ENCODE measurements around the gene MRM3.

Gene MRM3

DNA sequence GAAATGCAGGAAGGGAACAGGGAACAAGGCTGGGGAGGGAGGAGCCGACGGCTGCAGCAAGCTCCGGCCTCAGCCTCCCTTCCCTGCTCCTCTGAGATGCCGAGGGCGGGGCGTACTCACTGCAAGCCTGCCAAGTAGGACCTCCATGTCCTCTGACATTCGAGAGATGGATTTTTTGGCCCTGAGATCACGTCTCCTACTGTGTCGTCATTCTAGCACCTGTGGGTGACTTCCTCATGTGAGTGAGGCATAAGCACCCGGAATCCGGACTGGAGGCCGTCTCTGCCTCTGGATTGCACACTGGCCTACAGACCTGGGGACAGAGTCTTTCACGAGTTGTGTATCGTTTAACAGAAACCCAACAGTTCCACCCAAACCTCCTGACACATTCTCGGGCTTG, 14.5 kb downstream of the MRM3 start:
- TF ChIP-seq, protein P1, sequence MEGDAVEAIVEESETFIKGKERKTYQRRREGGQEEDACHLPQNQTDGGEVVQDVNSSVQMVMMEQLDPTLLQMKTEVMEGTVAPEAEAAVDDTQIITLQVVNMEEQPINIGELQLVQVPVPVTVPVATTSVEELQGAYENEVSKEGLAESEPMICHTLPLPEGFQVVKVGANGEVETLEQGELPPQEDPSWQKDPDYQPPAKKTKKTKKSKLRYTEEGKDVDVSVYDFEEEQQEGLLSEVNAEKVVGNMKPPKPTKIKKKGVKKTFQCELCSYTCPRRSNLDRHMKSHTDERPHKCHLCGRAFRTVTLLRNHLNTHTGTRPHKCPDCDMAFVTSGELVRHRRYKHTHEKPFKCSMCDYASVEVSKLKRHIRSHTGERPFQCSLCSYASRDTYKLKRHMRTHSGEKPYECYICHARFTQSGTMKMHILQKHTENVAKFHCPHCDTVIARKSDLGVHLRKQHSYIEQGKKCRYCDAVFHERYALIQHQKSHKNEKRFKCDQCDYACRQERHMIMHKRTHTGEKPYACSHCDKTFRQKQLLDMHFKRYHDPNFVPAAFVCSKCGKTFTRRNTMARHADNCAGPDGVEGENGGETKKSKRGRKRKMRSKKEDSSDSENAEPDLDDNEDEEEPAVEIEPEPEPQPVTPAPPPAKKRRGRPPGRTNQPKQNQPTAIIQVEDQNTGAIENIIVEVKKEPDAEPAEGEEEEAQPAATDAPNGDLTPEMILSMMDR (IDR thresholded peaks at IDR 0.05; ENCODE audit: low read depth, low read length), result no peak
- TF ChIP-seq EZH2phosphoT487 (IDR thresholded peaks at IDR 0.05; ENCODE audit: low read depth), result no peak
- H2AFZ ChIP-seq (ENCODE audit: low read depth, low read length), result no peak overlapping the region
- no peak overlapping the region for H3K4me3 ChIP-seq (ENCODE audit: low read length)
- no peaks in the 10 kb centered on the region for H3K9me3 ChIP-seq (ENCODE audit: insufficient read depth, low read length)
- no peaks in the 10 kb centered on the region for H3K4me1 ChIP-seq (ENCODE audit: low read length)
- H4K20me1 ChIP-seq (ENCODE audit: insufficient read depth, low read length), result no peaks in the 10 kb centered on the region
- H3K27ac ChIP-seq (ENCODE audit: low read length), result no peak overlapping the region
- H3K27me3 ChIP-seq (ENCODE audit: low read depth, low read length), result no peaks in the 10 kb centered on the region
- H3K79me2 ChIP-seq (ENCODE audit: low read length), result no peaks in the 10 kb centered on the region
- H3K4me2 ChIP-seq (ENCODE audit: low read length), result no peak overlapping the region
- no peaks in the 10 kb centered on the region for H3K36me3 ChIP-seq (replicated peaks; ENCODE audit: low read depth, low read length)
- H3K9ac ChIP-seq (ENCODE audit: low read length), result no peak overlapping the region

DNA sequence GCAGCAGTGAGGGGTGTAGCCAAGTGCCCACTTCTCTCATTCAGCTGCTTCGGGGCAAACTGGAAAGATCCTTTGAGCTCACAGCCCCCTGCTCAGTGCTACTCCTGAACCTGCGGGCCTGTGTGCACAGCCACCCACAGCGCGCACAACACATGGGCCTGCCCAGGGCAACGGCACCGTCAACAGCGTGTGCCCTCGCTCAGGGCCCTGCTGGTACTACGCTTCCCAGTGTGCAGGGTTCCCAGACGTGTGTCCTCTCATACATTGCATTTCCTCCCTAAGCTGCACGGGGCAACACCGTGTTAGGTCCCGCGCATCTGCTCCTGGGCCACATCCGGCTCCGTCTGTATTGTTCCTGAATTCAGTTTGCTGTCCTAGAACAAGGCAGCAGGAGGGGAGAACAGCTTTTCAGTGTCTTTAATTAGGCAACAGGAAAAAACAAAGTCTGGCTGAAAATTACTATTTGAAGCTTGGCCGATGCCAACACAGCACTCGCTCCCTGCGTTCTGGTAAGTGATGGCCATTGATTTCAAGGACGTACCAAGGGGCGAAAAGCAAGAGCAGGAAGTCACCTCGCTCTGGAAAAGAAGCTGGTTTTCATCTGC, 15.2 kb downstream of the MRM3 start:
- Histone ChIP-seq H3K36me3 (replicated peaks; ENCODE audit: low read depth, low read length) (no peaks in the 10 kb centered on the region), H3K4me3 (ENCODE audit: low read length) (no peak overlapping the region), H3K79me2 (ENCODE audit: low read length) (no peaks in the 10 kb centered on the region), H3K27ac (ENCODE audit: low read length) (no peak overlapping the region), H3K4me1 (ENCODE audit: low read length) (no peaks in the 10 kb centered on the region), H3K9me3 (ENCODE audit: insufficient read depth, low read length) (no peaks in the 10 kb centered on the region), H3K4me2 (ENCODE audit: low read length) (no peak overlapping the region), H3K9ac (ENCODE audit: low read length) (no peak overlapping the region), H3K27me3 (ENCODE audit: low read depth, low read length) (no peaks in the 10 kb centered on the region), H2AFZ (ENCODE audit: low read depth, low read length) (no peak overlapping the region), H4K20me1 (ENCODE audit: insufficient read depth, low read length) (no peaks in the 10 kb centered on the region)
- TF ChIP-seq, protein P1 (IDR thresholded peaks at IDR 0.05; ENCODE audit: low read depth, low read length), result no peak
- no peak for TF ChIP-seq EZH2phosphoT487 (IDR thresholded peaks at IDR 0.05; ENCODE audit: low read depth)

DNA sequence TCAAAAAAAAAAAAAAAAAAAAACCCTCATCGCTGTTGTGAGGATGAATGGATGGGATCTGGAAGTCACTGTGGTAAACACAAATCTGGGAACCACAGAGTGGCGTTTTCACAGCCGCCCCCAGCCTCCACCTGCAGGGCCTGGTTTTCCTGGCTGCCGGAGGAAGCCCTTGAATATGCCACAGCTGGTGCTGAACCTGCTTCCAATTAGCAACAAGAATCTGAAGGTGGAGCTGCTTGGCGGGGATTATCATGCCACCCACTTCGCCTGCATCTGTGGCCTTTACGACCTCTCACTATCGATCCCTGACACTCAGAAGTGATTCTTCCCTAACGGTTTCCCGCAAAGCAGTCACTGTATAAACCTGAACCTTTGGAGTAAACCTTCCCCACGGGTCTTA, 16.1 kb downstream of the MRM3 start:
- H3K36me3 ChIP-seq (replicated peaks; ENCODE audit: low read depth, low read length), result no peaks in the 10 kb centered on the region
- no peaks in the 10 kb centered on the region for H3K4me1 ChIP-seq (ENCODE audit: low read length)
- H3K4me3 ChIP-seq (ENCODE audit: low read length), result no peak overlapping the region
- H3K9ac ChIP-seq (ENCODE audit: low read length), result no peak overlapping the region
- no peak overlapping the region for H3K4me2 ChIP-seq (ENCODE audit: low read length)
- no peaks in the 10 kb centered on the region for H3K9me3 ChIP-seq (ENCODE audit: insufficient read depth, low read length)
- no peak overlapping the region for H2AFZ ChIP-seq (ENCODE audit: low read depth, low read length)
- H4K20me1 ChIP-seq (ENCODE audit: insufficient read depth, low read length), result no peaks in the 10 kb centered on the region
- H3K27me3 ChIP-seq (ENCODE audit: low read depth, low read length), result no peaks in the 10 kb centered on the region
- no peak for TF ChIP-seq EZH2phosphoT487 (IDR thresholded peaks at IDR 0.05; ENCODE audit: low read depth)
- TF ChIP-seq, protein P1 (IDR thresholded peaks at IDR 0.05; ENCODE audit: low read depth, low read length), result no peak
- H3K27ac ChIP-seq (ENCODE audit: low read length), result no peak overlapping the region
- H3K79me2 ChIP-seq (ENCODE audit: low read length), result no peaks in the 10 kb centered on the region

DNA sequence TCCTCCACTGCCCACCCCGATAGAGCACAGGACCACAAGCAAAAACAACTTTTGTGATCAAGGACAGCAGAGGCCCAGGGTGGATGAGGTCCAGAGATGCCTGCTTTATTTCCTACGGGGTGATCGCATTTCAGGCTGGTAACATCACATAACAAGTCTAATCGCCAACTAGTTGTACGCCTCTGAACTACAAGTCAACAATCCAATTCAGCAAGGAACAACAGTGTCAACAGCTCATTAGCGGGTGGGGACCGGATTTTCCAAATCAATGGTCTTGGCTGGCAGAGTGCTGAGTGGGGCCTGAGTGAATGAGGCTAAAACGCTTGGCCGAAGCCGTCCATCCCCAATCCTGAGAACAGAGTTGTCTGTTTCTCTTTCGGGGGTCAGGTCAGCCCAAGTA, 17.1 kb downstream of the MRM3 start:
- Histone ChIP-seq H3K36me3 (replicated peaks; ENCODE audit: low read depth, low read length) (no peaks in the 10 kb centered on the region), H3K4me1 (ENCODE audit: low read length) (no peaks in the 10 kb centered on the region), H4K20me1 (ENCODE audit: insufficient read depth, low read length) (no peaks in the 10 kb centered on the region), H3K27me3 (ENCODE audit: low read depth, low read length) (no peaks in the 10 kb centered on the region), H3K9ac (ENCODE audit: low read length) (no peak overlapping the region), H3K79me2 (ENCODE audit: low read length) (no peaks in the 10 kb centered on the region), H2AFZ (ENCODE audit: low read depth, low read length) (no peak overlapping the region), H3K4me2 (ENCODE audit: low read length) (no peak overlapping the region), H3K4me3 (ENCODE audit: low read length) (no peak overlapping the region), H3K27ac (ENCODE audit: low read length) (no peak overlapping the region), H3K9me3 (ENCODE audit: insufficient read depth, low read length) (no peaks in the 10 kb centered on the region)
- no peak for TF ChIP-seq EZH2phosphoT487 (IDR thresholded peaks at IDR 0.05; ENCODE audit: low read depth)
- TF ChIP-seq, protein P1 (IDR thresholded peaks at IDR 0.05; ENCODE audit: low read depth, low read length), result no peak
